Fibroblast of skin of abdomen (primary cell): ENCODE results near the gene SERAC1.

Experiments
- DNase-seq: peaks from one replicate; pipeline ENCODE4 v3.0.0-alpha.2; 2013

Gene SERAC1

DNA sequence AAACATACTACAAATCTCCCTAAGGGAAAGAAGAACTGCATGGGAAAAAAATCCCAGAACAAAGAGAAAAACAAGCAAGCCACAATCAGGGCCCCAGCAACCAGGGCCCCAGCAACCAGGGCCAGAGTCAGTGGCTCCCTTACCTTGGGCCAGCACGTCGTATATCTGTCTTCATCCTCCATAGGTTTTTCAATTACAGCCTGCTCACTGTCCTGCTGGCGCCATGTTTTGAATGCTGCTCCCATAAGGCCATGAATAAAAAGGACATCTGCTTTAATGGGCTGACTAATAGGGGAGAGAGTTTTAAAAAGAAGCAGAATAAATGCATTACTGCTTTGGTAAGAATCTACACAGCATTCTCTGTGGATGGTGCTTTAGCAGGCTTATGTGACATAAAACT is 49.2 kb downstream of the SERAC1 start:
- no peak for DNase-seq

DNA sequence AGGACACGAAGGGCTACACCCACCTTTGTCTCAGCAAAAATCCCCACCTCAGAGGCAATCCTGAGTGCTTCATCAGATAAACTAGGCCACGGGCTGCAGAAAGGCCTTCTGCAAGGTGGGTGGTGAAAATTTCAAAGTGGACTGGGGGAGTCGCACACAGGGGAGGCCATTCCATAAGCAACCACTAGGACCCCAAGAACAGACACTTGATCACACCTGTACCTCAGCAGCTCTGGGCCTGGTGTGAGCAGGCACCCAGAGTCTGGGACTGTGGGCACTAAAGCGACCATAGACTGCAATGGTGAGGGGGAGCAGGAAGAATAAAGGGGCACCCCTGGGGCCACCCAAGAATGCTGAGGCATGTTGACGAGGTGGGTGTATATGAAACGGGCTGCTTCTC is 52.6 kb downstream of the SERAC1 start:
- no peak for DNase-seq

DNA sequence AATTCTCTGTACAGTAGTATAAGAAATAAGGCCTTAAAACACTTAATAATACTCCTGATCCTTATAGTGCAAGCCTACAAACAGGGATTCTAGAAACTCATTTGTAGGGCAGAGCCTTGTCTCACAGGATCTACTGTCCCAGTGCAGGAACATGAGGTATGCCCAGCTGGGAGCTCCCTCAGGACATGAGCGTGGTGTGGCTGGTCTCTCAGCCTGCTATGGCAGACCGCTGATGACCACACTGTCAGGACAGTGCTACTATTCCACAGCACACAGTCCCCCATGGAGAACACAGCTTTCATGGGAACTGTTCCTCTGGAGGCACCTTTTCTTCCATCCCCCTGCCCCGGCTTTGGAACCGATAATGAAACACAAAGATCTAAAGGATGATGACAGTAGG is 53.0 kb downstream of the SERAC1 start:
- no peak for DNase-seq

DNA sequence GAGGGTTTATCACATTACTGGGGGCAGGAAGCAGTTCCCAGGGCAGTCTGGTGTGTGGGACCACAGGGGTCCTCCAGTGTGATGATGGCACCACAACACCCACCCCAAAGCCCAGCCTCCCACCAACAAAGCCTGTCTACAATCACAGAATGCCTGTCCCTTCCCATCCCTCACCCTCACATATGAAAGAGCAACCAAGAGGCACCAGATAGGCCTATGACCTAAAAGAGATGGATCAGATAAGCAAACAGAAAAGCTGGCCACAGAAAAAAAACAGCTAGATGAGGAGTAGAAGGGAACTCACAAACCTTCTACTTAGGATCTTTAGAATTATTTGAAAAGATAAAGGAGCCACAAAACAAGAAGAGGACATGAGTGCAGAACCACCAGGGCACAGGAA is 54.3 kb downstream of the SERAC1 start:
- DNase-seq = no peak

DNA sequence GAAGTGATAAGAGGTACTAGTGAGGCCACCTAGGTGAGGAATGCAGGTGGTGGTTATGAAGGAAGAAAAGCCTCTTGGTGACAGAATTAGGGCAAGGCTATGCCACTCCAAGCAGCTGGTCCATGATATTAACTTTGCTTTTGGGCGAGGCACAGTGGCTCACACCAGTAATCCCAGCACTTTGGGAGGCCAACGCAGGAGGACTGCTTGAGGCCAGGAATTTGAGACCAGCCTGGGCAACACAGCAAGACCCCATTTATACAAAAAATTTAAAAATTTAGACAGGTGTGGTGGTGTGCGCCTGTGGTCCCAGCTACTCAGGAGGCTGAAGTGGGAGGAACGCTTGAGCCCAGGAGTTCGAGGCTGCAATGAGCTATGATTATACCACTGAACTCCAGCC is 56.1 kb downstream of the SERAC1 start:
- DNase-seq = no peak

DNA sequence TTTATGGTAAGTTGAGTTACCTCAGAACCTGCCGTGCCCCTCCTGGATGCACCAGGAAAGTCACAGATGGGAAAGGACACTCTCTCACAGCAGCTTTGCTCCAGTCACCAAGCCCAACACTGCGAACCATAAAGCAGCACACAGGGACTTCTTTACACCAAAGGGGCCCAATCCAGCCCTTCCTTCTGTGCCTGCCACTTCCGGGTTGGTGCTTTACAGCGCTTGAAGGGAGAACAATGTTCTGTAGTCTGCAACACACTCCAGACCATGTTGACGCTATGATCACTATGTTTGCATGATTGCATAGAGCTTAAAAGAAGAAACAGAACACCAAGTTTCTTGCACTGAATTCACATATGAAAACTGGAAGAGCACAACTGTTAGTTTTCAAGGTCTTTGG is 57.1 kb downstream of the SERAC1 start:
- no peak for DNase-seq

DNA sequence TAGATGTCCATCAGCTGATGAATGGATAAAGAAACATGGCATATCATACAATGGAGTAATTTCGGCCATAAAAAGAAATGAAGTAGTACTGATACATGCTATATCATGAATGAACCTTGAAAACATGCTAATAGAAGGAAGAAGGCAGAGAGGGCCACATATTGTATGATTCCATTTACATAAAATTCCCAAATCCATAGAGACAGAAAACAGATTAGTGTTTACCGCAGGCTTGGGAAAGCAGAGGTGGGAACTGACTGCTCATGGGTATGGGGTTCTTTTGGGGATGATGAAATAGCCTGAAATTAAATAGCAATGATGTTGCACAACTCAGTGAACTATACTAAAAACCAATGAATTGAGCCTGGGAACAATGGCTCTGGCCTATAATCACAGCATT is 58.3 kb downstream of the SERAC1 start:
- DNase-seq = peak; percentile 9

DNA sequence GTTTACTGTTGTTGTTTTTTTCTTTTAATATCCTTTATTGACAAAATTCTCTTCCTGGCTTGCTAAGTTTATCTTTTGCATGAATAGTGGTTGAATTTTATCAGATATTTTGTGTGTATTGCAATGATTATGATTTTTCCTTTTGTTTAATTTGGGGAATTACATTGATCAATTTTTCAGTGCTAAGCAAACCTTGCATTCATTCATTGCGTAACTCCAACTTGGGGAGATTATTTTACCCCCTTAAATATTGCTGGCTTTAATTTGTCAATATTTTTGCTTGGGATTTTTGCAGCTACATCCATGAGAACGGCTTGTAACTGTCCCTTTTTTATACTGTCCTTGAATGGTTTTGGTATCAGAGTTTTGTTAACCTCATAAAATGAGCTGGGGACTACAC is 63.4 kb downstream of the SERAC1 start:
- DNase-seq = no peak

DNA sequence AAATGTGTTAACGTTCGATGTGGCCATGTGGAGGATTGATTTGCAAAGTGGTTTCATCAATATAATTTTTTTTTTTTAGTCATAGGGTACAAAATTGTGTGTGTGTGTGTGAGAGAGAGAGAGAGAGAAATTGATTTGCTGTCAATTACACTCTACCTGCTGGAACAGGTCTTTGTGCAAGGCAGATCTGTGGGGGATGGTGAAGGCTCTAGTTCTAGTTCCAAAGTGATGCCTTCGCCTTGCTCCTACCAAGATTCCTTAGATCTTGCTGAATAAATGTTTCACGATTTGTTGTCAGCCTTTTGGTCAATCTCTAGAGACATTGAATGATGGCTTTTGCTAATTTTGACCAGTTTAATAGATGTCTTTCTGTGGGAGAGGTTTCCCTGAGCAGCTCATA is 64.8 kb downstream of the SERAC1 start:
- DNase-seq = no peak

DNA sequence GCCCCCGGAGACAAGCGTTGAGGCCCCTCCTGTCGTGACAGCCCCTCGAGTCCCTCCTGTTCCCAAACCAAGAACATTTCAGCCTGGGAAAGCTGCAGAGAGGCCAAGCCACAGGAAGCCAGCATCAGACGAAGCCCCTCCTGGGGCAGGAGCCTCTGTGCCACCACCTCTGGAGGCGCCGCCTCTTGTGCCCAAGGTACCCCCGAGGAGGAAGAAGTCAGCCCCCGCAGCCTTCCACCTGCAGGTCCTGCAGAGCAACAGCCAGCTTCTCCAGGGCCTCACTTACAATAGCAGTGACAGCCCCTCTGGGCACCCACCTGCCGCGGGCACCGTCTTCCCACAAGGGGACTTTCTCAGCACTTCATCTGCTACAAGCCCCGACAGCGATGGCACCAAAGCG is 72.4 kb downstream of the SERAC1 start:
- no peak for DNase-seq

DNA sequence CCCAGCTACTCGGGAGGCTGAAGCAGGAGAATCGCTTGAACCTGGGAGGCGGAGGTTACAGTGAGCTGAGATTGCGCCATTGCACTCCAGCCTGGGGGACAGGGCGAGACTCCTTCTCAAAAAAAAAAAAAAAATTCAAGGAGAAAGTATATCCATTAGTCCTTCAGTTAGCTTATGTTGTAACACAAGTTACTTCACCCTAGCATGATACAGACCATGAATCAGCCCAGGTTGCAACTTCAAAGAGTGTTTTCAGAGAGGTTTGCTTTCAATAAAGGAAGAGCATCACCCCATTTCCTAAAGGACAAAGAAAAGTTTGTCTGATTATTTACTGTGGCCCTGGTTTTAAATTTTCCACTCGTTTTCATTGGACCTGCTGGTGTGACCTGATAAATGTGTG is 73.0 kb downstream of the SERAC1 start:
- no peak for DNase-seq

DNA sequence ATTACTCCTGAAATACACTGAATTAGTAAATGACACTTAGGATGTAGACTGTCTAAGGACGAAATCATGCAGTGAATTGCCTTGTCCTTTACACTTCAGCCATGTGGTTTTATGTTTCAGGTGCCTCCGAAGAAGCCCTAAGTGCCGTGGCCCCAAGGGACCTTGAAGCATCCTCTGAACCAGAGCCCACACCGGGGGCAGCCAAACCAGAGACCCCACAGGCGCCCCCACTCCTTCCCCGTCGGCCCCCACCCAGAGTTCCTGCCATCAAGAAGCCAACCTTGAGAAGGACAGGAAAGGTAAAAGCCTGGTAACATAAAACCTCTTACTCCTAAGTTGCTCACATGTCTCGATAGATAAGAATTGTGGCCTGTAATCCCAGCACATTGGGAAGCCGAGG is 75.3 kb downstream of the SERAC1 start:
- no peak for DNase-seq

DNA sequence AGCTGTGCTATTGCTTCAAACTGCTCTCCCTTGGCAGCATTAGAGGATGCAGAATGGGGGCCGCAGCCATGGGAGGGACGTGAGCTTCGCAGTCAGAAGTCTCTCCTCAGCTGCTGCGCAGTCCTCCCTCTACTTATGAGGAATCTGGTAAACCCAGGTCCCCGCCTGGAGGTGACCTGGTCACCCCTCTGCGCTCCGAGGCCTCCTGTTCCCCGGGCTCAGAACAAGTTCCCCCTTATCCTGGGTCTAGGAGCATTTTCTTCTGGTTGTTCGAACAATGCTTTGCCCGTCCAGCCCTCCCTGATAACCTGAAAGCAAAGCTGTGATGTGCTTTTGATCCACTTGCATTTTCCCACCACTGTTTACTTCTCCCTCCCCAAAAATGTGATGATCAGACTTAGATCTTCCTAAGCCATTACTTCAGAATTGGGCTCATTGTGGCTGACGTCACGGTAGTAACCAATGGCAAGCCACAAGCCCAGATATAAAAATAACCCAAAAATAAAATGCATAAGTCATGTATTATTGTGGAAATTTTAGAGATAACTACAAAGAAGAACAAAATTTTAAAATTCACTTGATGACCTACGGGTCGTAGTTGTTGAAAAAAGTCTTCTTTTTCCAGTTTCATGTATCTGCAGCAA is 80.7 kb downstream of the SERAC1 start:
- no peak for DNase-seq

DNA sequence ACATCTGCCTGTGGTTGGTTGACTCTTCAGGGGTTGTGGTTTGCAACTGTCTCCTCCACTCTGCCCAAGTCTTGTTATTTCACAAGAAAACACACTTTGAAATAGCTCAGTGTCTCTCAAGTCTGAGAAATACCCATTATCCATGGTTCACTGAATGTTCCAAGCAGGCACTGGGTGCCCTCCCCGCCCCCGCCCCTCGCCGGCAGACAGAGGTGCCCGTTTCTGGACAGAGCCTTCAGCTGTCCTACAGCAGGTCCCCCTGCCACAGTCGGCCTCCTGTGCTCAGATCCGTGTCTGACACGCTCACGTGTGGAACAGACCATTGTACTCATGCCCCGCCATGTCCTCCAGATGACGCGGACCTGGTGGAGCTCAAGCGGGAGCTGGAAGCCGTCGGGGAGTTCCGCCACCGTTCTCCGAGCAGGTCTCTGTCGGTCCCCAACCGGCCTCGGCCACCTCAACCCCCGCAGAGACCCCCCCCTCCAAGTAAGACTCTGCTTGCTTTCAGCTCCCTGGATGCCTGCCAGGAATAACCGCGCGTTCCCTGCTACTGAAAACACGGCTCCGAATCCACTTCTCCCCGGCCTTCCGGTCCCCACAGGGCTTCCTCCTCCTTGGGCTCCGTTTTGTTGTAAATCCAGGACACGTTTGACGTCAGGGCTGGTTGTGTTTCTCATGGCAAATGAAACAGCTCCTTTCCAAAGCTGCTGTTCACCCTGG is 81.4 kb downstream of the SERAC1 start:
- peak; percentile 78 for DNase-seq

DNA sequence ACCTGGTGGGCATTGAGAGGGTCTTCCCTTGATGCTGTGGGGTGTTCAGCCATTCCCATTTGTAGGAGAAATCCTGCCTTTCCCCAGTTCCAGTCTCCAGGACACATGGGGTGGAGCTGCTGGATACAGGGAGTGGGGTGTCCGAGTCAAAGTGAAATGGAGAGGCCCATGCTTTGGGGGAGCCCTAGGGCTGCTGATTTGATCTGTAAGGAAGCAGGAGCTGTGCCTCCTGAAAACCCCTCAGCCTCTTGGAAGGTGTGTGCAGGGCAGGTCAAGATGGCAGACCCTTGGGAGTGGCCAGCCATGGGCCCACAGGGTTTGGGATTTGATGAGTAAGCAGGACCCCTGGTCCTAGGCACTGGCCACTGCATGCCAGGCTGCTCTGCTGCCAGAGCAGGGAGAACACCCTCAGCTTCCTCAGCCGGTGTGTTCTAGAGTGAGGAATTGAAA is 82.0 kb downstream of the SERAC1 start:
- no peak for DNase-seq

DNA sequence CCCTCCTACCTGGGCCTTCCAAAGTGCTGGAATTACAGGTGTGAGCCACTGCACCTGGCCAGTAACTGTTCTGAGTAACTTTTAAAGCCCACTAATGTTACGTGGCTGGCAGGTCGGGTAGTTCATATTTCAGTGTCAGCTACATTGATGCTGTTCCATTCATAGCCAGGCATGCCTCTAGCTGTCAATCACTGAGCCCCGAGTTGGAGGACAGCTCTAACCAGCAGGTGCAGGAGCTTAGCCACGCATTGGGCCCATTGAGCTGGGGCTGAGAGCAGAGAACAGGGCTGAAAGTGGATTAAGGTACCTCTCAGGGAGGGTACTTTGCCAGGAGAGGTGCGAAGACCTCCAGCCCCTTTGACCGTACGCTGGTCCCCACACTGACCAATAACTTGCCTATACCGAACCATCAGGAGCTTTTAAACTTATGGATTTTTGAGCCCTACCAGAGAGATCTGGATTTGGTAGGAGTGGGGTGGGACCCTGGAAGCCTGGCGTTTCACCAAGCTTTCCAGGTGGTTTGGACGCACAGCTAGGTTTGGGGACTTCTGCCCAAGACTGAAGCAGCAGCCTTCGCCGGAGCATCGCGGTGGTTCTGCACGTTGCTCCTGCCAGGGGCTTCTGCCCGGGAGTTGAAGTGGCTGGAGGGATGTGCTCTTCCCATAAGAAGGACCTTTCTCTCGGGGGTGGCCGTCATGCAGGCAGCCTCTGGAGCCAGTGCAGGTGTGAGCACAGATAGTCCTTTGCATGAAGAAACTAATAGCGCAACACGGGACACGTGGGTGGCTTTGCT is 82.6 kb downstream of the SERAC1 start:
- DNase-seq = no peak

DNA sequence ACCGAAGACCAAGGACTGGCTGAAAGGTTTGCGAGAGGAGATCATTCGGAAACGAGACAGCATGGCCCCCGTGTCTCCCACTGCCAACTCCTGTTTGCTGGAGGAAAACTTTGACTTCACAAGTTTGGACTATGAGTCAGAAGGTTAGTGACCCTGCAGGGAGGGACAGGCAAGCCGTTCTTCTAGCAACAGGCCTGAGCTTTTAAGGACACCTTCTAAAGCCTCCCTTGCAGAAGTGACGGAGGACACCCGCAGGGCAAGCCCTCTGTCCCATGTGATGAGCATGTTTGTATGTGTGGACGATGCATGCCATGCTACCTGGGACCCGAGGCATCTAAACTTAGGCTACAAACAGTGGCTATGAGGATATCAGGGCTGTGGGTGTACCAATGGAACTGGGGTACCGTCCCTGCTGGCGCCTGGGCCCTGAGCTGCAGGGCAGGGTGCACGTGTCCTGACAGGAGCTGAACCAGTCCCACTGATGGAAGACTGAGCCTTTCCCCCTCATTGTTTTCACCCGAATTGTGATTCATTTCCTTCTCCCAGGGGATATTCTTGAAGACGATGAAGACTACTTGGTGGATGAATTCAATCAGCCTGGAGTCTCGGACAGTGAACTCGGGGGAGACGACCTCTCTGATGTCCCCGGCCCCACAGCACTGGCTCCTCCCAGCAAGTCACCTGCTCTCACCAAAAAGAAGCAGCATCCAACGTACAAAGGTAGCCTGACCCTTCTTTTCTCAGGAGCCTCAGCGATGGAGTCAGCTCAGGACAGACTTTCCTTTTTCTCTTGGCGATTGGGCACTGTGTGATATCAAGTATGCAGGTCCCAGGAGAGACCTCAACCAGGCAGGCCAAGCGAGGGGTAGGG is 84.4 kb downstream of the SERAC1 start:
- no peak for DNase-seq

DNA sequence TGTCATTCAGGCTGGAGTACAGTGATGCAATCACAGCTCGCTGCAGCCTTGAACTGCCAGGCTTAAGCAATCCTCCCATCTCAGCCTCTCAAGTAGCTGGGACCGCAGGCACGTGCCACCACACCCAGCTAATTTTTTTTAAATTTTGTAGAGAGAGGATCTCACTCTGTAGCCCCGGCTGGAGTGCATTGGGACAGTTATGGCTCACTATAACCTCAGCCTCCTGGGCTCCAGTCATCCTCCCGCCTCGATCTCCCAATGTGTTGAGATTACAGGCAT is 86.5 kb downstream of the SERAC1 start:
- DNase-seq = no peak

DNA sequence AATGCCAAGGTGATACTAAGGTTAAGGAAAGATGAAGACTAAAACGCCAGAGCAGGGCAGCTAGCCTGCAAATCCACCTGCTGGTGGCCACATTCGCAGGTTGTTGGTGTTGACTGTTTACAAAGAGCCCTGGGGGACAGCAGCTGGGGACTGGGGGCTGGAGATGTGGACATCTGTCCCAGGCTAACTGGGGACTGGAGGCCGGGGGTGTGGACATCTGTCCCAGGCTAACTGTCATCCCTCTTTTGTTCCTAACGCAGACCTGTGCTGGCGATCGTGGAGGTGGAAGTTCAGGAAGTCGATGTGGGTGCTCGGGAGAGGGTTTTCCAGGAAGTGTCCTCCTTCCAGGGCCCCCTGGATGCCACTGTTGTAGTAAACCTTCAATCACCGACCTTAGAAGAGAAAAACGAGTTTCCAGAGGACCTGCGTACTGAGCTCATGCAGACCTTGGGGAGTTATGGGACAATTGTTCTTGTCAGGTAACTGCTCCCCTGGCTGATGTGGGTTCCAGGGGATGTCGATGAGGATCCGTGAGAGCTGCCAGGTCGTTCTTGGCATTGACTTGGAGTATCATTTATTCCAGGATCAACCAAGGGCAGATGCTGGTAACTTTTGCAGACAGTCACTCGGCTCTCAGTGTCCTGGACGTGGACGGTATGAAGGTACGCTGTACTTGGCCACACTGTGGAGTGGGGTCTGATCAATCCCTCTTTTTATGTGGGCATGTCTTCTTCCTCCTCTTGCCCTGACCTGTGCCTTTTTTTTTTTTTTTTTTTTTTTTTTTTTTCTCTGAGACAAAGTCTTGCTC is 87.0 kb downstream of the SERAC1 start:
- DNase-seq = no peak

DNA sequence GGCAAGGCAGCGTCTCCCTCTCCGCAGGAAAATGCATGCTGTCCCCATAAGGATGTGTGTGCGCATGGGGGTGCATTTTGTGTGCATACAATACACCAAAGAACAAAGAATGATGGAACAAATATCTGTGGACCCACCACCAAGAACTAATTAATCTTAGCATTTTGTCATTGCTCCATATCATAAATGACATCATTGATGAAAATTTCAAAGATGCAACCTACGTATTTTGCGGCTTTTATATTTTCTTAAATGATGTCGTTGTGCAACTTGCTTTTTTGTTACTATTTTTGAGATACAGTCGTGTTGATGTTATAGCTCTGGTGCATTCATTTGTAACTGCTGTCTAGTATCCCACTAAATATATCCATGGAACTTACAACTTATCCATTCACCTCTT is 89.7 kb downstream of the SERAC1 start:
- DNase-seq = no peak

DNA sequence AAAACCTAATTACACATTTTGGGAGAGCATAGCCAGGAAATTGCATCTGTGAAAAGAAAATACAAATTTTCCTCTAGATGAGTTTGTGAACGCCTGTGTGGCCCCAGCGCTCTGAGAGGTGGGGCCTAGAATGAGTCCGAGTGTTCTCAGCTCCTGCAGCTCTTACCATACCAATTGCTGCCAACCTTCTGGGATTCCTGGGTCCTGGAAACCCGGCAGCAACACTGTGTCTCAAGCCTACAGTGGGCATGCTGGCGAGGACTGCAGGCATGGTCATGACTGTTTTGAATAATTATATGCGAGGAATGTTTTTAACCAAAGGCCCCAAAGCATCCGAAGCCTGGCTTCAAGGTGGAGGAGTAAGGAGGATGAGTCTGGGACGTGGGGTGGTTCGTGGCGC is 90.4 kb downstream of the SERAC1 start:
- no peak for DNase-seq

DNA sequence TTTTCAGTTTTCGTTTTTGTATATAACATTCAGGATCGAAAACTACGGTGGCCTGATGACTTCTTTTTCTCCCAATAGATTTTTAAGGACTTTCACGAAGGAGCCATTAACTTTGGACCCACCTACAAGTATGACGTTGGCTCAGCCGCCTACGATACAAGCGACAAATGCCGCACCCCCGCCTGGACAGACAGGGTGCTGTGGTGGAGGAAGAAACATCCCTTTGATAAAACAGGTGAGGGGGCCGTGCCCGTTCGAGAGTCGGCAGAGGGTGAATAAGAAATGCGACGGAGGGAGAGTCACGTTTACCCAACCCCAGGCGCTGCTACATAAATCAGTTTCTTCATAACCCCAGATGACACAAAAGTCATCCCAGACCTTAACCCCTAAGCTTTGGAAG is 91.5 kb downstream of the SERAC1 start:
- DNase-seq = no peak
